ENCODE results near the gene AP4M1. TPM values are rescaled to one million over a fixed set of nuclear protein-coding genes. Genes with fewer than 3 reads are reported as not detected.

The AP4M1 gene
- total and polyA plus RNA-seq, 10 of the 15 experiments (the other 5 are each of a cell fraction or from before 2014, with no cell fraction given), result 0.77 to 16.1 (median 13.0) TPM

DNA sequence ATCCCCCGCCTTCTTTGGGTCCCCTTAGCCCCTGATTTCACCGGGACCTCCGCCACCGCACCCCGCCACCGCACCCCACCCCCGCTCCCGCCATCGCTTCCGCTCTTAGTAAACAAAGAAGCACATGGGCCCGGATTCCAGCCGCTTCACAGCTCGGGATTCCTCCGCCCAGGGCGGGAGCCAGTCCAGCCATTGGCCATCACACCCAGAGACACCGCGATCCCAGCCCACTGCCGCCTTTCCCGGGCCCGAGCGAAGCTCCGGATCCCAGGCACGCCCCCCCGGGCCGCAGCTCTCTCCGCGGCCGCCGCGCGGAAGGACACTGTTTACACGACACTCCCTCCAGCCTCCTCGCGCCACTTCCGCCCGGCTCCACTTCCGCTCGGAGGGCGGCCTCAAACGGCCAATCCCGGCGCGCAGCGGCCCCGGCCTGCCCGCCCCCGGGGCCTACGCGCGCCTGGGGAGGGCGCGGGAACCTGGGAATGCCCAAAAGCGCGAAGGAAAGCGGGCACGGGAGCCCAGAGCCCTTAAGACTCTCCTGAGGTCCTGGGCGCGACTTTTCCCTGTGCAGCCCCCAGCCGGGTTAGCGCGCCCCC, 925 bp upstream of the AP4M1 start (continued):
- TF ChIP-seq, protein P1, sequence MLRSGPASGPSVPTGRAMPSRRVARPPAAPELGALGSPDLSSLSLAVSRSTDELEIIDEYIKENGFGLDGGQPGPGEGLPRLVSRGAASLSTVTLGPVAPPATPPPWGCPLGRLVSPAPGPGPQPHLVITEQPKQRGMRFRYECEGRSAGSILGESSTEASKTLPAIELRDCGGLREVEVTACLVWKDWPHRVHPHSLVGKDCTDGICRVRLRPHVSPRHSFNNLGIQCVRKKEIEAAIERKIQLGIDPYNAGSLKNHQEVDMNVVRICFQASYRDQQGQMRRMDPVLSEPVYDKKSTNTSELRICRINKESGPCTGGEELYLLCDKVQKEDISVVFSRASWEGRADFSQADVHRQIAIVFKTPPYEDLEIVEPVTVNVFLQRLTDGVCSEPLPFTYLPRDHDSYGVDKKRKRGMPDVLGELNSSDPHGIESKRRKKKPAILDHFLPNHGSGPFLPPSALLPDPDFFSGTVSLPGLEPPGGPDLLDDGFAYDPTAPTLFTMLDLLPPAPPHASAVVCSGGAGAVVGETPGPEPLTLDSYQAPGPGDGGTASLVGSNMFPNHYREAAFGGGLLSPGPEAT (IDR thresholded peaks at IDR 0.05; ENCODE audit: low read depth), result peak; percentile 89; the same call in 1 of the 2 replicates
- TF ChIP-seq NFXL1 (IDR thresholded peaks at IDR 0.05; ENCODE audit: borderline replicate concordance) (no peak), SMAD1 (IDR thresholded peaks at IDR 0.05; ENCODE audit: low read depth, partially characterized antibody) (no peak), JUNB (IDR thresholded peaks at IDR 0.05) (no peak), FOXK2 (IDR thresholded peaks at IDR 0.05) (peak; percentile 97), POLR2A (IDR thresholded peaks at IDR 0.05; ENCODE audit: low read depth, low read length) (peak; percentile 54; the same call in 1 of the 2 replicates), CREB1 (IDR thresholded peaks at IDR 0.05; ENCODE audit: low read depth) (peak; percentile 92), TCF12 (IDR thresholded peaks at IDR 0.05; ENCODE audit: low read depth, low read length) (peak; percentile 19; the same call in 1 of the 2 replicates), SIN3A (IDR thresholded peaks at IDR 0.05; ENCODE audit: low read depth, low read length) (peak; percentile 99), YBX1 (IDR thresholded peaks at IDR 0.05) (no peak), CEBPB (IDR thresholded peaks at IDR 0.05; ENCODE audit: borderline replicate concordance in 1 of 2, low read depth in 2 of 2, low read length in 2 of 2) (no peak), RFX5 (IDR thresholded peaks at IDR 0.05; ENCODE audit: low read depth, low read length) (no peak), IRF4 (IDR thresholded peaks at IDR 0.05; ENCODE audit: low read depth, low read length) (peak; percentile 62; the same call in 1 of the 2 replicates), NR2C2 (IDR thresholded peaks at IDR 0.05; ENCODE audit: borderline replicate concordance, control insufficient read depth, insufficient read length, low read depth) (no peak), EP300 (IDR thresholded peaks at IDR 0.05; ENCODE audit: borderline replicate concordance in 1 of 2, control insufficient read depth in 1 of 2, low read depth in 2 of 2, low read length in 2 of 2) (no peak), SRF (IDR thresholded peaks at IDR 0.05; ENCODE audit: low read depth in 2 of 2, low read length in 2 of 2) (0 out of 4 replicates have a peak, but pooled peaks of 1 of the 2 experiments have one; percentile 25), HCFC1 (IDR thresholded peaks at IDR 0.05; ENCODE audit: low read length) (peak; percentile 60; the same call in 1 of the 2 replicates), ZNF622 (IDR thresholded peaks at IDR 0.05) (no peak), HDGF (IDR thresholded peaks at IDR 0.05) (no peak), CBX3 (IDR thresholded peaks at IDR 0.05; ENCODE audit: borderline replicate concordance, low read depth) (no peak), JUND (IDR thresholded peaks at IDR 0.05; ENCODE audit: low read depth, low read length) (no peak), MYC (IDR thresholded peaks at IDR 0.05; ENCODE audit: insufficient read depth, insufficient read length, insufficient replicate concordance, low read length, severe bottlenecking) (peak; percentile 98), GABPA (IDR thresholded peaks at IDR 0.05; ENCODE audit: low read depth) (peak; percentile 91), BMI1 (IDR thresholded peaks at IDR 0.05; ENCODE audit: borderline replicate concordance) (no peak), EZH2 (IDR thresholded peaks at IDR 0.05; ENCODE audit: borderline replicate concordance, control insufficient read depth, low read depth, low read length) (no peak)
- TF ChIP-seq, protein P2, sequence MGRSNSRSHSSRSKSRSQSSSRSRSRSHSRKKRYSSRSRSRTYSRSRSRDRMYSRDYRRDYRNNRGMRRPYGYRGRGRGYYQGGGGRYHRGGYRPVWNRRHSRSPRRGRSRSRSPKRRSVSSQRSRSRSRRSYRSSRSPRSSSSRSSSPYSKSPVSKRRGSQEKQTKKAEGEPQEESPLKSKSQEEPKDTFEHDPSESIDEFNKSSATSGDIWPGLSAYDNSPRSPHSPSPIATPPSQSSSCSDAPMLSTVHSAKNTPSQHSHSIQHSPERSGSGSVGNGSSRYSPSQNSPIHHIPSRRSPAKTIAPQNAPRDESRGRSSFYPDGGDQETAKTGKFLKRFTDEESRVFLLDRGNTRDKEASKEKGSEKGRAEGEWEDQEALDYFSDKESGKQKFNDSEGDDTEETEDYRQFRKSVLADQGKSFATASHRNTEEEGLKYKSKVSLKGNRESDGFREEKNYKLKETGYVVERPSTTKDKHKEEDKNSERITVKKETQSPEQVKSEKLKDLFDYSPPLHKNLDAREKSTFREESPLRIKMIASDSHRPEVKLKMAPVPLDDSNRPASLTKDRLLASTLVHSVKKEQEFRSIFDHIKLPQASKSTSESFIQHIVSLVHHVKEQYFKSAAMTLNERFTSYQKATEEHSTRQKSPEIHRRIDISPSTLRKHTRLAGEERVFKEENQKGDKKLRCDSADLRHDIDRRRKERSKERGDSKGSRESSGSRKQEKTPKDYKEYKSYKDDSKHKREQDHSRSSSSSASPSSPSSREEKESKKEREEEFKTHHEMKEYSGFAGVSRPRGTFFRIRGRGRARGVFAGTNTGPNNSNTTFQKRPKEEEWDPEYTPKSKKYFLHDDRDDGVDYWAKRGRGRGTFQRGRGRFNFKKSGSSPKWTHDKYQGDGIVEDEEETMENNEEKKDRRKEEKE (IDR thresholded peaks at IDR 0.05), result no peak
- TF ChIP-seq, protein P3, sequence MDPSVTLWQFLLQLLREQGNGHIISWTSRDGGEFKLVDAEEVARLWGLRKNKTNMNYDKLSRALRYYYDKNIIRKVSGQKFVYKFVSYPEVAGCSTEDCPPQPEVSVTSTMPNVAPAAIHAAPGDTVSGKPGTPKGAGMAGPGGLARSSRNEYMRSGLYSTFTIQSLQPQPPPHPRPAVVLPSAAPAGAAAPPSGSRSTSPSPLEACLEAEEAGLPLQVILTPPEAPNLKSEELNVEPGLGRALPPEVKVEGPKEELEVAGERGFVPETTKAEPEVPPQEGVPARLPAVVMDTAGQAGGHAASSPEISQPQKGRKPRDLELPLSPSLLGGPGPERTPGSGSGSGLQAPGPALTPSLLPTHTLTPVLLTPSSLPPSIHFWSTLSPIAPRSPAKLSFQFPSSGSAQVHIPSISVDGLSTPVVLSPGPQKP (IDR thresholded peaks at IDR 0.05; ENCODE audit: low read depth, low read length), result peak; percentile 90
